Neutrophil (primary cell): ENCODE results near the gene ZNF483.
"Not testable (repeated sequence)": the region's sequence is repeated elsewhere in the genome, so short reads cannot be mapped to it uniquely, and the experiment has no call there.

Source experiments
- H3K27ac ChIP-seq: fragments of 200-600 bp; sonication (generic); 2 replicates; pipeline ENCODE4 v1.5.1; 2016; ENCODE audit warnings: mild to moderate bottlenecking, moderate library complexity
- H3K27me3 ChIP-seq: fragments of 200-600 bp; sonication (generic); 2 replicates; pipeline ENCODE4 v1.6.0; 2016; ENCODE audit warnings: mild to moderate bottlenecking
- H3K36me3 ChIP-seq: fragments of 200-600 bp; sonication (generic); 2 replicates; pipeline ENCODE4 v1.5.1; 2017
- H3K4me1 ChIP-seq, 2 experiments: fragments of 200-600 bp in 1 of 2; sonication (generic) in 1 of 2; 1 replicate in 1 of 2; 2 replicates in 1 of 2; pipeline versions ENCODE4 v1.5.1 to v1.6.1; 2013 to 2016; ENCODE audit warnings: low read depth in 1 of 2, low read length in 1 of 2, mild to moderate bottlenecking in 1 of 2, moderate library complexity in 1 of 2; ENCODE audit not compliant: control insufficient read depth in 1 of 2, insufficient read depth in 1 of 2
- H3K4me3 ChIP-seq, 2 experiments: fragments of 200-600 bp in 1 of 2; sonication (generic) in 1 of 2; 1 replicate in 1 of 2; 2 replicates in 1 of 2; pipeline ENCODE4 v1.5.1; 2013 to 2016; ENCODE audit warnings: low read depth in 1 of 2, low read length in 1 of 2, mild to moderate bottlenecking in 1 of 2, moderate library complexity in 1 of 2
- H3K9me3 ChIP-seq: fragments of 200-600 bp; sonication (generic); 2 replicates; pipeline ENCODE4 v1.5.1; 2016
- TF ChIP-seq, protein P1 (sequence below): fragments of 200-600 bp; sonication (generic); IDR thresholded peaks from 2 replicates; pipeline ENCODE4 v1.5.1; 2016; ENCODE audit warnings: antibody characterized with exemption

The ZNF483 gene

DNA sequence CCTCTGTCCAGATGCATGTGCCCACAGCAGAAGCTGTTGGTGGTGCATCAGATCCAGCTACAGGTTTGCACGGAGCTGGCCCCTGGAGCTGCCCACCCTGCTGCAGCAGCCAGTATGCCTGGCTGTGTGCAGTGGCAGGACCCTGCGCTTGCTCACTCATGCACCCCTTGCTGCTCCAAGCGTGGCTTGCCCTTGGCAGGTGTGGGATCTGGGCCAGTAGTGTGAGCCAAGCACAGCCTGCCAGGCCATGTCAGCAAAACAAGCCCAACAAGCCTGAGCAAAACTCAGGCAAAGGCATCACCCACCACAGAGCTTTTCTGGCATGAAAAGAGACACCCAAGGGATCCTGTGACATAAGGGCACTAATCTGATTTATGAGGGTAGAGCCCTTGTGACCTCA is 22.5 kb upstream of the ZNF483 start:
- H3K27ac ChIP-seq, result no peak overlapping the region
- H3K36me3 ChIP-seq, result no peaks in the 10 kb centered on the region
- no peaks in the 10 kb centered on the region for H3K9me3 ChIP-seq
- H3K27me3 ChIP-seq, result no peaks in the 10 kb centered on the region
- H3K4me1 ChIP-seq, result no peaks in the 10 kb centered on the region
- TF ChIP-seq, protein P1, sequence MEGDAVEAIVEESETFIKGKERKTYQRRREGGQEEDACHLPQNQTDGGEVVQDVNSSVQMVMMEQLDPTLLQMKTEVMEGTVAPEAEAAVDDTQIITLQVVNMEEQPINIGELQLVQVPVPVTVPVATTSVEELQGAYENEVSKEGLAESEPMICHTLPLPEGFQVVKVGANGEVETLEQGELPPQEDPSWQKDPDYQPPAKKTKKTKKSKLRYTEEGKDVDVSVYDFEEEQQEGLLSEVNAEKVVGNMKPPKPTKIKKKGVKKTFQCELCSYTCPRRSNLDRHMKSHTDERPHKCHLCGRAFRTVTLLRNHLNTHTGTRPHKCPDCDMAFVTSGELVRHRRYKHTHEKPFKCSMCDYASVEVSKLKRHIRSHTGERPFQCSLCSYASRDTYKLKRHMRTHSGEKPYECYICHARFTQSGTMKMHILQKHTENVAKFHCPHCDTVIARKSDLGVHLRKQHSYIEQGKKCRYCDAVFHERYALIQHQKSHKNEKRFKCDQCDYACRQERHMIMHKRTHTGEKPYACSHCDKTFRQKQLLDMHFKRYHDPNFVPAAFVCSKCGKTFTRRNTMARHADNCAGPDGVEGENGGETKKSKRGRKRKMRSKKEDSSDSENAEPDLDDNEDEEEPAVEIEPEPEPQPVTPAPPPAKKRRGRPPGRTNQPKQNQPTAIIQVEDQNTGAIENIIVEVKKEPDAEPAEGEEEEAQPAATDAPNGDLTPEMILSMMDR, result no peak
- H3K4me3 ChIP-seq, result no peak overlapping the region

- H3K4me3 ChIP-seq, H3K4me1 ChIP-seq, H3K27ac ChIP-seq, H3K36me3 ChIP-seq, H3K27me3 ChIP-seq, H3K9me3 ChIP-seq: not testable (repeated sequence)
These were observed 13.4 kb upstream of the ZNF483 start for GRCh38 chr9:111511581-111511980.

DNA sequence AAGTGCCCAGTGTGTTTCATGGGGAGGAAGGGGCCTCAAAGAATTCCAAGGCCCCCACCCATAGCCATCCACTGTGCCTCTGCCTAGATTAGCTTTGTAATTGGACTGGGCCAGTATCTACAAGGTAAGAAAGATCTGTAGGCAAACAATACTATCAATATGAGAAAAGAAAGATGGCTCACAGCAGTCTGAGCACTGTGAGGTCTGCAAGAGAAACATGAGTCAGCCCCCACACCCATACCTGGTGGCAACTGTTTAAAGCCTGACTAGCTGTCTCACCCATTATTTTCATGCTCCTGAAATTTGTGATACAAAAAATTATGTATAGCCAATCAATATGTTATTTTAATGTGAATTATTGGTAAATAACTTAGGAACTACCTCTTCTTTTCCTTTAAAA is 10.0 kb upstream of the ZNF483 start:
- TF ChIP-seq, protein P1, result no peak
- no peak overlapping the region for H3K27ac ChIP-seq
- no peak overlapping the region for H3K4me3 ChIP-seq
- peaks cover 9% of the 10 kb centered on the region for H3K27me3 ChIP-seq
- H3K36me3 ChIP-seq, result no peaks in the 10 kb centered on the region
- H3K9me3 ChIP-seq, result no peaks in the 10 kb centered on the region
- no peaks in the 10 kb centered on the region for H3K4me1 ChIP-seq

- no peak overlapping the region for H3K4me3 ChIP-seq
- TF ChIP-seq, protein P1, result no peak
- H3K4me1 ChIP-seq, result no peaks in the 10 kb centered on the region
- no peaks in the 10 kb centered on the region for H3K36me3 ChIP-seq
- no peak overlapping the region for H3K27ac ChIP-seq
- no peaks in the 10 kb centered on the region for H3K9me3 ChIP-seq
- H3K27me3 ChIP-seq, result peaks cover 9% of the 10 kb centered on the region
These were observed 8.9 kb upstream of the ZNF483 start for GRCh38 chr9:111516061-111516465.

DNA sequence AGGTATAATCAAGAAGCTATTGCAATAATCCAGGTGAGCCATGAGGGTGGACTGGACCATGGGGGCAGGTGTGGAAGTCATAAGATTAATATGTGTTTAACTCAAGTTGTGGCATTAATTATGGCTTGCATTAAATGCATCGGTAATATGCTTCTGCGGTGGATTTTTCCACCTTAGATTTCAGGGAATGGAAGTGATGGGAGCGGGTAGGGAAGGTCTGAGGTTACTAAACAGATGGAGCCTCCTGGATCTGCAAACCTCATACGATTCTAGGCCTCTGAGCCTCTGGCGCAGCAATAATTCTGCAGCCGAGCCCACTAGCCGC is 286 bp upstream of the ZNF483 start:
- H3K4me1 ChIP-seq, result peaks cover 12 to 17% of the 10 kb centered on the region in 2 experiments
- H3K4me3 ChIP-seq, result peak overlapping the region; percentile 32 to 52
- TF ChIP-seq, protein P1, result no peak
- no peaks in the 10 kb centered on the region for H3K9me3 ChIP-seq
- H3K36me3 ChIP-seq, result no peaks in the 10 kb centered on the region
- H3K27ac ChIP-seq, result no peak overlapping the region
- peaks cover 47% of the 10 kb centered on the region for H3K27me3 ChIP-seq

GRCh38 chr9:111527347-111527746 is 2.4 kb downstream of the ZNF483 start:
- H3K4me1 ChIP-seq, result peaks cover 12 to 17% of the 10 kb centered on the region in 2 experiments
- no peaks in the 10 kb centered on the region for H3K36me3 ChIP-seq
- H3K4me3 ChIP-seq, result no peak overlapping the region
- no peak overlapping the region for H3K27ac ChIP-seq
- H3K27me3 ChIP-seq, result peaks cover 47% of the 10 kb centered on the region
- TF ChIP-seq, protein P1, result no peak
- no peaks in the 10 kb centered on the region for H3K9me3 ChIP-seq
